RWPE1 (cell line): ENCODE data around the gene AFF2.

Experiments
- CTCF ChIA-PET: fragments of 350-600 bp; sonication (Branson Sonifier 250); formaldehyde crosslinking; extraction: SDS; loops from one replicate; lab custom pipeline; 2021; lab: Yijun Ruan, JAX
- POLR2A ChIA-PET: fragments of 400-600 bp; formaldehyde crosslinking; extraction: SDS; loops from one replicate; lab custom pipeline; 2020; ENCODE audit warnings: antibody characterized with exemption; ENCODE audit not compliant: low non-redundant PET; lab: Yijun Ruan, JAX
- DNase-seq: peaks from one replicate; pipeline ENCODE4 v3.0.0; 2012; ENCODE audit warnings: low spot score
- H3K27ac ChIP-seq: fragments of 450-650 bp; 2 replicates; pipeline ENCODE4 v1.5.1; 2017
- TF ChIP-seq, protein P1 (sequence below): fragments of 450-650 bp; conservative IDR thresholded peaks from 2 replicates; pipeline ENCODE4 v1.5.1; 2017; ENCODE audit warnings: low read depth, mild to moderate bottlenecking

AFF2 gene

DNA sequence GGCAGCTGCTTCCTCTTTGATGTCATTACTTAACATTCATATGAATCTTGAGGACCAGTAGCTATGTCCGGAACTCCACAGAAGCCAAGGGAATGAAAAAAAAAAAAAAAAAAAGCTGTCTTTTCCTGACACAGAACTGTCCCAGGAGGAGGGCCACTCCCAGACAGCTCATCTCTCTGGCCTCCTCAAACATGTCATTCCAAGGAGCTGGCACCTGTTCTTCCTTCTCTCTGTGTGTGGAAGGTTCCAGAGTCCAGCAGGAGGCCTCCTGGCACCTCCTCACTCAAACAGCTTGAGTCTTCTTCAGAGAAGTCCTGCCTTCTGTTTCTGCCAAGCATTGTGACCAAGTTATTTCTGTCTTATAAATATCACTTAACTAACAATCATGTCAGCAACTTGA is 458.5 kb downstream of the AFF2 start:
- no peak overlapping the region for H3K27ac ChIP-seq
- ChIA-PET POLR2A (interaction anchor here (0.5 kb wide), 1 partner anchor 38 kb away, joined by 3 read pairs; no protein-coding TSS in a partner anchor), CTCF (interaction anchor here (0.6 to 0.9 kb wide), 3 partner anchors 24 to 329 kb away, joined by 3 to 4 read pairs (median 4); no protein-coding TSS in a partner anchor)
- TF ChIP-seq, protein P1, sequence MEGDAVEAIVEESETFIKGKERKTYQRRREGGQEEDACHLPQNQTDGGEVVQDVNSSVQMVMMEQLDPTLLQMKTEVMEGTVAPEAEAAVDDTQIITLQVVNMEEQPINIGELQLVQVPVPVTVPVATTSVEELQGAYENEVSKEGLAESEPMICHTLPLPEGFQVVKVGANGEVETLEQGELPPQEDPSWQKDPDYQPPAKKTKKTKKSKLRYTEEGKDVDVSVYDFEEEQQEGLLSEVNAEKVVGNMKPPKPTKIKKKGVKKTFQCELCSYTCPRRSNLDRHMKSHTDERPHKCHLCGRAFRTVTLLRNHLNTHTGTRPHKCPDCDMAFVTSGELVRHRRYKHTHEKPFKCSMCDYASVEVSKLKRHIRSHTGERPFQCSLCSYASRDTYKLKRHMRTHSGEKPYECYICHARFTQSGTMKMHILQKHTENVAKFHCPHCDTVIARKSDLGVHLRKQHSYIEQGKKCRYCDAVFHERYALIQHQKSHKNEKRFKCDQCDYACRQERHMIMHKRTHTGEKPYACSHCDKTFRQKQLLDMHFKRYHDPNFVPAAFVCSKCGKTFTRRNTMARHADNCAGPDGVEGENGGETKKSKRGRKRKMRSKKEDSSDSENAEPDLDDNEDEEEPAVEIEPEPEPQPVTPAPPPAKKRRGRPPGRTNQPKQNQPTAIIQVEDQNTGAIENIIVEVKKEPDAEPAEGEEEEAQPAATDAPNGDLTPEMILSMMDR: no peak
- DNase-seq: no peak

DNA sequence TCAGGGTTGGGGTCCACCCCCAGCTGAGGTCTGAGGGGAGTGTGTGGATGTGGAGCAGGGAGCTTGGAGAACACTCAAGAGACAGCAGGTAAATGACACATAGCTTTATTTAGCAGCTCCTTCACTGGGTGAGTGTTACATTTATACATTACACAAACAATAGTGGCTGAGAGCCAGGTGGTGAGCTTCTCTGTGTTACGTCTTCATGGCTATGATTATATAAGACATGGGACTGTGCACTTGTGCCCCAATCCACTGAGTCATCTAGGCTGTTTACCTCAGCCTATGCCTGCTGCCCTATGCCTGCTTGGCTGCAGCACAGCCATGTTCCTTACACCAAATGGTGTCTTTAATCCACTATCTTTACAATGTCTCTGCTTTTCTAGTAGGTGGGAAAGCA is 459.6 kb downstream of the AFF2 start:
- ChIA-PET POLR2A (no interaction called here), CTCF (no interaction called here)
- TF ChIP-seq, protein P1: no peak
- no peak overlapping the region for H3K27ac ChIP-seq
- DNase-seq: no peak

DNA sequence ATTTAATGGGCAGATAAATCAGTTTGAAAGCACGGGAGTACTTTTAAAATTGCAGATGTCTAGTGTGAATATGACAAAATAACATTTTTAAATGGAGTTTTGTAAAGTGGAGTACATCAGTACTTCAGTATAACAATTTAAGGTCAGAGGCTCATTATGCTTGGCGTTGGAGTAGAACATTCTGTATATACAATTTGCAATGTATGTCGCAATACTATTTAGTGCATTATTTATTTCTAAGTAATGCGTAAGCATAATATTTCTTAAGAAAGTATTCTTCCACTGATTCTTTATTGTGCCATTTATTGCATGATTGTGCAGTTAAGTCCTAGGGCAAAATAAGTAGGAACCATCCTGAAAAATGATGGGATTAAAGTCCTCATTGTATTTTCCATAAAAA is 461.6 kb downstream of the AFF2 start:
- no peak for DNase-seq
- ChIA-PET POLR2A (no interaction called here), CTCF (no interaction called here)
- no peak overlapping the region for H3K27ac ChIP-seq
- TF ChIP-seq, protein P1: no peak

DNA sequence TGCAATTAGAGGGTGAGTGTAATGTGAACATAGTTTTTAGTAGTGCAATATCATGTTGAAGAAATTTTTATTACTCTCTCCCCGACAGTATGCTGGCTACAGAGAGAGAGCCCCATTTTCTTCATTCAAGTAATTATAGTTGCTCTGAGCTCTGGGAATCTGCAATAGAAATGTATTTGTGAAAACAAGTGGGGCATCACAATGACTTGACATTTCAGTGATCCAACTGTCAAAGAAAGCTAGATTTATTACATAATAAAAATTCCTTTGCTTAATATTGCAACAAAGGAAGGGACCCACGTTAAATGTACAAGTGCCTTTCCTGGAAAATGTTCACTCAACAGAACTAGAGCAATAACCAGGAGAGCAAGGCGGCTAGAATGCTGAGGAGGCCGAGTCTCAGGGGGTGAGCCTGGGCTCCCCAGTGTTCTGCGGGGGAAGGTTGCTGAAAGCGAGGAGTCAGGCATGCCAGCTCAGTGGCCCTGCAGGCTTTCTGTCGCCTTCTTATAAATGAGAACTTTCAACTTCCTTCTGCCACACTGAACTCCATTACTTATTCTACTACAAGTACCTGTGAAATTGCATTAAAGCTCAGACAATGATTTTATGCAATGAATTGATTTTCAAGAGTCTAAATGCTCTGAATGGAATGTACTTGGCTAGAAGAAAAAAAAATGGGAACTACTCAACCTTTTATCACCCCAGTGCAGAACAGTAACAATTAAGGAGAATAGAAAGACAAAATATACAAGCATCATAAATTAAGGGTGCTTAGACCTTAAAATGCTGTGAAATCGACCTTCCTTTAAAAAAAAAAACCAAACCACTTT is 476.4 kb downstream of the AFF2 start:
- TF ChIP-seq, protein P1: no peak
- ChIA-PET CTCF (no interaction called here), POLR2A (no interaction called here)
- no peak overlapping the region for H3K27ac ChIP-seq
- no peak for DNase-seq

DNA sequence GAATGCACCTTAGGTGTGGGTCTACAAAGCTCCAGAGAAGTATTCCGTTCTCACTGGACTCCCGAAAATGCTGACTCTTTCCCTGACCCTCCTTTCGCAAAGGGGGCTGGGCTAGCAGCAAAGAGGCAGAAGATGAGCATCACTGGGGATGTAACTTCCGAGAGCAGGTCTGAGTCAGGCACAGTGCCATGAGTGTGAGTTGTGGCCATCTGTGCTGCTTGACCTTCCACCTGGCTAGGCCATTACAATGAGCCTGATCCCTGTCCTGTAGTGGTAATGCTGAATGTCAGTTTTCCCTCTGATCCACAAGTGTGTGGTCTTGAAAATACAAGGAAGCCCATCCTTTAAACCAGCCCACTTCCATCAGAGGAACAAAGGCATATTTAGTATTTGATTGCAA is 479.4 kb downstream of the AFF2 start:
- ChIA-PET CTCF (no interaction called here), POLR2A (no interaction called here)
- no peak for DNase-seq
- TF ChIP-seq, protein P1: no peak
- H3K27ac ChIP-seq: no peak overlapping the region

DNA sequence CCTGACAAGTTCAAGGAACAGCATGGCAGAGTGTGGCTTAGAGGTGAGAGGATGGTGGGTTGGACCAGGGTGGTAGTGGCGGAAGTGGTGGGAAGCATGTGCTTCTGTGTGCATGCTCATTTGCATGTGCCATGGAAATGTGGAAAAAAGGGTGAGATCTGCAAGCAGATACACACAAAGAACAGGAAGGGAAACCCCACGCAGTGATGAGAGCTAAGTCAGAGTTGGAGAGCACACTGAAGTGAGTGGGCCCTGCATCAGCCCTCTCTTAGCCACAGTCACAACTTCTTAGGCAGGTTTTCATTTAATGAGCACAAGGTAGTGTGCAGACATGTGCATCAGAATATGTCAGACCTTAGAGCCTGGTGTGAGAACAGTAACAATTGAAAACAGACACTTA is 483.8 kb downstream of the AFF2 start:
- CTCF ChIA-PET: no interaction called here
- H3K27ac ChIP-seq: no peak overlapping the region
- POLR2A ChIA-PET: no interaction called here
- DNase-seq: no peak
- TF ChIP-seq, protein P1: no peak
